Dendritic cell treated with granulocyte-macrophage colony-stimulating factor and Interleukin-4, amounts not matched to agents 40 ng/mL and 50 ng/mL, for 4 days (primary cell): ENCODE data around the gene ADSS1.

Source experiments
- H3K27ac Mint-ChIP-seq: one replicate; pipeline ENCODE4 v1.8.0; 2022; ENCODE audit warnings: mild to moderate bottlenecking, mixed read lengths
- H3K27me3 Mint-ChIP-seq: one replicate; pipeline ENCODE4 v1.8.0; 2022; ENCODE audit warnings: mild to moderate bottlenecking, mixed read lengths
- H3K36me3 Mint-ChIP-seq: one replicate; pipeline ENCODE4 v1.8.0; 2022; ENCODE audit warnings: low read depth, mixed read lengths
- H3K4me1 Mint-ChIP-seq: one replicate; pipeline ENCODE4 v1.8.0; 2022; ENCODE audit warnings: low read depth, mixed read lengths
- H3K4me3 Mint-ChIP-seq: one replicate; pipeline ENCODE4 v1.8.0; 2022; ENCODE audit warnings: mild to moderate bottlenecking, moderate library complexity, mixed read lengths
- H3K9me3 Mint-ChIP-seq: one replicate; pipeline ENCODE4 v1.8.0; 2022; ENCODE audit warnings: mixed read lengths
- intact Hi-C: fragments of 100-400 bp; cut with micrococcal nuclease; formaldehyde crosslinking; loops from one replicate; pipeline ENCODE4 v1.15.0; 2022

The ADSS1 gene

GRCh38 chr14:104723651-104724406, at the start of gene ADSS1:
Gene ADSS1, plus strand, starts transcription at chr14:104724229. Its CDS starts 42 bp downstream, at chr14:104724271.
- H3K4me3 Mint-ChIP-seq, result peak within 1 kb of the TSS; percentile 75
- peaks cover 29% of the 10 kb centered on the region for H3K27me3 Mint-ChIP-seq
- H3K9me3 Mint-ChIP-seq, result no peaks in the 10 kb centered on the region
- H3K36me3 Mint-ChIP-seq, result peaks cover 24% of the 10 kb centered on the region
- intact Hi-C loops, result loop anchor here (1.0 kb wide), 1 partner anchor 29 kb away; the partner anchor contains the start of gene SIVA1
- peak within 1 kb of the TSS; percentile 28 for H3K27ac Mint-ChIP-seq
- H3K4me1 Mint-ChIP-seq, result peaks cover 11% of the 10 kb centered on the region

DNA sequence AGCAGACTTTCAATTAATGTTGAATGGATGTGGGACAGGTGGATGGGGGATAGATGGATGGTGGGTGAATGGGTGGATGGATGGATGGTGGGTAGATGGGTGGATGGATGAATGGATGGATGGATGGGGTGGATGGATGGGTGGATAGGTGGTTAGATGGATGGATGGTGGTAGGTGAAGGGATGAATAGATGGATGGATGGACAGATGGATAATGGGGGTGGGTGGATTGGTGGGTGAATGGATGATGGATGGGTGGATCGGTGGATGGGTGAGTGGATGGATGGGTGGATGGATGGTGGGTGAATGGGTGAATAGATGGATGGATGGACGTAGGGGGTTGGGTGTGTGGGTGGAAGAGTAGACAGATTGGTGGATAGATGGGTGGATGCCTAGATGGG, 48.6 kb upstream of the ADSS1 start:
- Mint-ChIP-seq H3K27ac (no peak overlapping the region), H3K9me3 (no peaks in the 10 kb centered on the region), H3K27me3 (peaks cover 16% of the 10 kb centered on the region), H3K4me1 (peaks cover 76% of the 10 kb centered on the region), H3K36me3 (no peaks in the 10 kb centered on the region), H3K4me3 (no peak overlapping the region)
- intact Hi-C loops, result no loop called here

GRCh38 chr14:104676130-104676693, 47.8 kb upstream of the ADSS1 start:
- no peaks in the 10 kb centered on the region for H3K36me3 Mint-ChIP-seq
- intact Hi-C loops, result no loop called here
- peaks cover 84% of the 10 kb centered on the region for H3K4me1 Mint-ChIP-seq
- peaks cover 16% of the 10 kb centered on the region for H3K27me3 Mint-ChIP-seq
- peak overlapping the region; percentile 97 for H3K27ac Mint-ChIP-seq
- H3K4me3 Mint-ChIP-seq, result no peak overlapping the region
- no peaks in the 10 kb centered on the region for H3K9me3 Mint-ChIP-seq

DNA sequence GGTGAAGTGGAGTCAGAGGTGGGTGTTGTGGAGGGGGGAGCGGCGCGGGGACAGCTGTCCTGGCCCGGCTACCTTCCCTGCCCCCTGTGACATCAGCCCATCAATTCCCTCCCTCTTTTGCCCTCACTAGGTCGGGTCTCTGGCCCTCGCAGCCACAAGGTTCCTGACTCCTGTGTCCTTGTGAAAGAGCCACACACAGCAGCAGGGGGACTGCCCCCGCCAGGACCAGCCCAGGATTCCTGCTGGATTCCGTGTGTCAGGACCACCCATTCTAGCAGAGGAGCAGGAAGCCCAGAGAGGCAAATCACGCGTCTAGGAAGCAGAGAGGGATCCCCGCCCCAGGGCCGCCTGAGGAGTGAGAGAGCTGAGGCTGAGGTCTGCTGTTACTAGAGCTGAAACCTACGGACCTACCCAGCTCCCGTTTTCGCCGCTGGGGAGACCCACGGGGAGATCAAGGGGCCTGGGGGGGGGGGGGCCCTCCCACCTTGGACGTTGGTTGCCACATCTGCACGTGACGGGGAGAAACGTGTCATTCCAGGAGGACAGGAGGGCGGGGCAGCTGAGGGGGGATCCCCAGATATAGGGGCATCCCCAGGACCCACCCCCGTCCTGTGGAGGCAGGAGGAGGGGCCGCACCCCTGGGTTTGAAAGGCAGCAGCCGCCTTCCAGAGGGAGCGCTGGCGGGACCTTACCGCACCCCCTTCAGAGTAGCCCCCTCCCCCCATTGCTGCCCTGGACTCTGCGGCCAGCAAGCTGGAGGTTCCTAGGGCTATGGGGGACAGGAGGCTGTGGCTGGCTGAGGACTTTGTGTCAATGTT, 47.1 kb upstream of the ADSS1 start:
- Mint-ChIP-seq H3K4me3 (peak overlapping the region; percentile 84), H3K36me3 (no peaks in the 10 kb centered on the region), H3K9me3 (no peaks in the 10 kb centered on the region), H3K27ac (peak overlapping the region; percentile 97), H3K4me1 (peaks cover 84% of the 10 kb centered on the region), H3K27me3 (peaks cover 13% of the 10 kb centered on the region)
- intact Hi-C loops, result no loop called here

DNA sequence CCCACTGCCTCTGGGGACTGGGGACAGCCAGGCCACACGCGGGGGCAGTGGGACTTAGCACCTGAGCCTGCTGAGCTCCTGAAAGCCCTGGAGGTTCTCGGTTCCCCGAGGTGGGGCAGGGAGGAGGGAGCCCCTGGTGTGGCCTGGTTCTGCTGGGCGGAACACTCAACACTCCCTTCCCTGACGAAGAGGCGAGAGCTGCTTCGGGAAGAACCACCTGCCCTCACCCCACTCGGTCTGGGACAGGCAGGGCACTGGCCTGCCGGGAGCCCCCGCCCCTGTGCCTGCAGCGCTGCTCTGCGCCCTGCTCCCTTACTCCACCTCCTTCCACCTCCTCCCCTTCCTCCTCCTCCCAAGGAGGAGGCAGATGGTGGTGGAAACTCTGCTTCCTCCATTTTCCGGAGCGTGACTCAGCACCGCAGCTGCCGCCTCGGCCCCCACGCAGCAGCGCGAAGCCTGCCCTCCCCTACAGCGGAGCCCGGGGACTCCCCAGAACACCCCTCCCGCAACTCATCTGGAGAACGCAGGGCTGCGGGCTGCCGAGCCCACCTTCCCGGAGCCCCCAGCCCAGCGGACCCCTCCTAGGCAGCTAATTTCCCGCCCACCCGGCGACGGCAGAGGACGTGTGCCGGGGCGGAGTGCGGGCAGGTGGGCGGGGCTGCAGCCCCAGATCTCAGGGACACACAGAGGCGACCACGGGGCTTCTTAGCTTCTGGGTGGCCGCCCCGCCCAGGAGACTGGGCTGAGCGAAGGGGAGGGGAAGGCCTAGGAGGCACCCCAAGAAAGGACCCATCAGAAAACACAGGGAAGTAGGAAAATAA, 46.3 kb upstream of the ADSS1 start:
- Mint-ChIP-seq H3K9me3 (no peaks in the 10 kb centered on the region), H3K36me3 (no peaks in the 10 kb centered on the region), H3K27ac (peak overlapping the region; percentile 97), H3K4me1 (peaks cover 81% of the 10 kb centered on the region), H3K4me3 (peak overlapping the region; percentile 84), H3K27me3 (peaks cover 13% of the 10 kb centered on the region)
- intact Hi-C loops, result no loop called here

DNA sequence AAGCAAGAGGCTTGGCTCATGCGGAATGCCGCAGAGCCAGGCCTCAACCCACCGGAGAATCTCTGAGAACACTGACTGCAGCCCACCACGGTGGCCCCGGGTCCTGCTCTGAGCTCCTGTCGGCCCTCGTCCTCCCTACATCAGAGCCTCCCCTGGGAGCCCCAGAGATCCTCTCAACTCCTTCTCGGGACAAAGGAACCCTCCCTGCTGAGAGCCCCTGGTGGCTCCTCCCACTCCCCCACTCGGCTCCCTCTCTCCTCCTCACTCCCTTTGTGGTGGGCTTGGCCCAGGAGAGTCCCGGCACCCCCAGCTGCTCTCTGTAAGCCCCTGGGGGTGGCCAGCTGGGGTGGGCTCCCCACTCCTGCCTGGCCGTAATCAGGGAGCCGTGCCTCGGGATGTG, 45.7 kb upstream of the ADSS1 start:
- Mint-ChIP-seq H3K9me3 (no peaks in the 10 kb centered on the region), H3K27me3 (peaks cover 13% of the 10 kb centered on the region), H3K4me1 (peaks cover 81% of the 10 kb centered on the region), H3K27ac (peak overlapping the region; percentile 97), H3K36me3 (no peaks in the 10 kb centered on the region), H3K4me3 (peak overlapping the region; percentile 84)
- intact Hi-C loops, result no loop called here

DNA sequence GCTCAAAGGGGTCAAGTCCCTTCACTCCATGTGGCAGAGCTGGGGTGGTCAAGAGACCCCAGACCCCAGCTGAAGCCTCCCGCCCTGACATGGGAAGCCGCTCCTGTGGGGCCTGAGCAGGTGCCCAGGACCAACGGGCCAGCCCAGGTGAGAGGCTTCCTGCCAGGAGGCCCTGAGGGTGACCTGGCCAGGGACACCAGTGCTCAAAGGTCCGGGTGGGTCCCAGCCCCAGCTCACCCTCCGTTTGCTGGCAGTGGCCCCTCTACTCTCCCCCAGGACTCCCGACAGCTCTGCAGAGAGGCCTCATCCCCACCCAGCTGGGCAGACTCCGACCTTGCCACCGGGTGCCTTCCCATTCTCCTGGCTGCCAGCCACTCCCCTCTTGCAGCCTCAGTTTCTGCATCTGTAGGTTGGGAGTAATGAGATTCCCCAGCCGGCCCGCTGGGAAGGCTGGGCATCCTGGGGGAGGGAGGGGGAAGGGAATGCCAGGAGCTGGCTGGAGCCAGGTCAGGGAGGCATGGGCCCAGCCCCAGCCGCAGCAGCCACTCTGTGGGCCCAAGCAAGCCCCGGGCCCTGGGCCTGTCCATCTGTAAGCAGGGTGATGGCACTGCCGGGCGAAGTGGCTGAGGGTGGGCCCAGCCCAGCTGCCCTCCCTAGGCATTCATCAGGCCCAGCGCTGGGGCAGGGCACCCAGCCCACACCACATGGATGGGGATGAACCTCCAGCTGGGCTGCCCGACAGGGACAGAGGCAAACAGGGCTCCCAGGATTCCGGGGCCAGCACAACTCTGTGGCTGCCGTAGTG, 44.9 kb upstream of the ADSS1 start:
- Mint-ChIP-seq H3K4me1 (peaks cover 75% of the 10 kb centered on the region), H3K4me3 (peak overlapping the region; percentile 84), H3K36me3 (no peaks in the 10 kb centered on the region), H3K9me3 (no peaks in the 10 kb centered on the region), H3K27me3 (peaks cover 13% of the 10 kb centered on the region), H3K27ac (peak overlapping the region; percentile 97)
- intact Hi-C loops, result no loop called here

- Mint-ChIP-seq H3K36me3 (no peaks in the 10 kb centered on the region), H3K4me3 (peak overlapping the region; percentile 62), H3K9me3 (no peaks in the 10 kb centered on the region), H3K4me1 (peaks cover 77% of the 10 kb centered on the region), H3K27me3 (peaks cover 16% of the 10 kb centered on the region), H3K27ac (peak overlapping the region; percentile 97)
- intact Hi-C loops, result no loop called here
Observed at GRCh38 chr14:104680056-104680805, 43.8 kb upstream of the ADSS1 start.

DNA sequence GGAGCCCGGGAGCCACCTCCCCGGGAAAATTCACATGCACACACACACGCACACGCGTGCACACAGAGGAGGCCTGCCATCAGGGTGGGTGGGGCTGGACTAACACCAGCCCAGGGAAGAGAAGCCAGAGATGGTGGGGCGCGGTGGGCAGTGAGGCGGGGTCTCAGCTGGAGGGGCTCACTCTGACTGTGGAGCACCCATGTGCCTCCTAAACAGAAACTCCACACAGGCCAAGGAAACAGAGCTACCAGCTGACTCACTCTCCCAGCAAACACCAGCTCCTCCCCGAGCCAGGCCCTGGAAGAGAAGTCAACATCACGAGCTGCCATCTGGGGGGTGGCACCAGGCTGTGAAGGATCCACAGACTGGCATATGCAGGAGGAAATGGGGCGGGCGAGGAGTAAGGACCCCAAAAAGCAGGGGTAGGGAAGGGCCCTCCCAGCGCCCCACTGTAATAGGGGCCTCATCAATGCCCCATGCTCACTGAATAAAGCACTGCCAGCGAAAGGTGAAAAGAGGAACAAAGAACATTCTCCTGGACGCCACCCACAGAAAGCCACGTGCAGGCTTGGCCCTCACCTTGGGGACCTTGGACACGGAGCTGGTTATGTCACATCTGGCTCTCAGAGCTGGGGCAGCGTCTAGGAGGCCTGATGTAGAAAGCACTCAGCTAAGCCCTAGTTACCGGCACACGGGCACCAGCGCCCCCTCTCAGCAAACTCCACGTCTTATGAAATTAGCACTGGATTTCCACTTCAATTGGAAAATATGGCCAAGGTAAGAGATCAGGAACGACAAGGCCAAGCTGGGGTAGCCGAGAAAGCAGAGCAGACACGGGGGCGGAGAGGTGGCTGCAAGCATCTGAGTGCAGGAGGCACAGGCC, 43.0 kb upstream of the ADSS1 start:
- H3K27me3 Mint-ChIP-seq, result peaks cover 9% of the 10 kb centered on the region
- peak overlapping the region; percentile 97 for H3K27ac Mint-ChIP-seq
- no peaks in the 10 kb centered on the region for H3K9me3 Mint-ChIP-seq
- H3K36me3 Mint-ChIP-seq, result no peaks in the 10 kb centered on the region
- intact Hi-C loops, result no loop called here
- H3K4me1 Mint-ChIP-seq, result peaks cover 79% of the 10 kb centered on the region
- peak overlapping the region; percentile 62 for H3K4me3 Mint-ChIP-seq

DNA sequence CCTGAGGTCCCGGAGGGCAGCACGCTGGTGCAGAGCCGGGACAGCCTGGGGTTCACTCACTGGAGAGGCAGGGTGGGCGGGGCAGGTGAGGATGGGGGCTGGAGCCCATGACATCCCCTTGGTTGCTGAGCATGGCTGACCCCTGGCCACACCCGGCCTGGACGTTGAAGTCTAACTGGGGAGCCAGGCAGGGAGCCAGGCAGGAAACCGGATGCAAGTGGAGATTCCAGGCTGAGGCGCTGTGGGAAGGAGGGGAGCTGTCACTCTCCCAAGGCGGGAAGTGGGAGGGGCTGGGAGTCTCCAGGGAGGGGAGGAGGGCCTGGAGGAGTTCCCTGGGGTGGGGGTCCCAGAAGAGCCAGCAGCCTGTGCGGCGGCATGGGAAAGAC, 42.3 kb upstream of the ADSS1 start:
- Mint-ChIP-seq H3K9me3 (no peaks in the 10 kb centered on the region), H3K27ac (peak overlapping the region; percentile 97)

DNA sequence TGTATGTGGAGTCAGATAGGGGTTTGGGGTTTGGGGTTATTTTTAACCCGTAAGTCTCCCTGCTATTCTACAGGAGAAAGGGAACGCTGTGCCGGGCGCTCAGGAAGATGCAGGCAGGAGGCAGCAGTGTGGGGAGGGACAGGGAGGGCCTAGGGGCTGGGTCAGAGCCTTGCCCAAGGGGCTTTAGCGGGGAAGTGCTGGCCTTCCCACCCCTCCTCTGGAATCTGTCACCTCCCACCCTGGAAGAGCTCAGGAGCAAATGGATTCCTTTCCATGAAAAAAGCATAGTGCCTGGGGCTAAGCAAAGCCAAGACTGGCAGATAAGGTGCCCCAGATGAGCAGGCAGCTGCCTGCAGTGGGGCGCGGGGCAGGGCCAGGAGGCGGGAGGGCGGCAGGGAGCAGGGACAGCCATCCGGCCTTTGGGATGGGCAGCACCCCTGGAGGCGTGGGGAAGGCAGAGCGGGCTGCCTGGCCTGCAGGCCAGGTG, 41.9 kb upstream of the ADSS1 start:
- H3K27ac Mint-ChIP-seq, result peak overlapping the region; percentile 97
- H3K9me3 Mint-ChIP-seq, result no peaks in the 10 kb centered on the region
- peak overlapping the region; percentile 7 for H3K4me3 Mint-ChIP-seq
- intact Hi-C loops, result no loop called here
- peaks cover 81% of the 10 kb centered on the region for H3K4me1 Mint-ChIP-seq
- peaks cover 6% of the 10 kb centered on the region for H3K27me3 Mint-ChIP-seq
- H3K36me3 Mint-ChIP-seq, result no peaks in the 10 kb centered on the region

More for the DNA sequence above, 42.3 kb upstream of the ADSS1 start:
- peak overlapping the region; percentile 7 for H3K4me3 Mint-ChIP-seq
- H3K4me1 Mint-ChIP-seq, result peaks cover 81% of the 10 kb centered on the region
- peaks cover 7% of the 10 kb centered on the region for H3K27me3 Mint-ChIP-seq
- intact Hi-C loops, result no loop called here
- H3K36me3 Mint-ChIP-seq, result no peaks in the 10 kb centered on the region
